ENCODE measurements around the gene TRIM33.

- TF ChIP-seq MXI1 (IDR thresholded peaks at IDR 0.05; ENCODE audit: low read depth, low read length): no peak
- TF ChIP-seq MAX (IDR thresholded peaks at IDR 0.05; ENCODE audit: low read depth): no peak
- TF ChIP-seq CTCF (IDR thresholded peaks at IDR 0.05): no peak
- TF ChIP-seq REST (IDR thresholded peaks at IDR 0.05; ENCODE audit: low read depth, low read length): no peak
- TF ChIP-seq EZH2phosphoT487 (IDR thresholded peaks at IDR 0.05; ENCODE audit: borderline replicate concordance, low read depth): no peak
- no peak for TF ChIP-seq CHD2 (IDR thresholded peaks at IDR 0.05; ENCODE audit: low read length, partially characterized antibody)
- TF ChIP-seq EP300 (IDR thresholded peaks at IDR 0.05; ENCODE audit: borderline replicate concordance in 1 of 2, low read depth in 1 of 2, low read length in 1 of 2): no peak
- no peak for TF ChIP-seq USF2 (IDR thresholded peaks at IDR 0.05; ENCODE audit: borderline replicate concordance, low read depth, low read length)
- TF ChIP-seq FOXM1 (IDR thresholded peaks at IDR 0.05; ENCODE audit: low read depth): no peak
Measured at GRCh38 chr1:114427612-114428011, 83.4 kb downstream of the TRIM33 start.
